ENCODE data around the gene DGLUCY. TPM values are rescaled to one million over a fixed set of nuclear protein-coding genes. Genes with fewer than 3 reads are reported as not detected.

Gene DGLUCY
- total and polyA plus RNA-seq, 9 donors = 17.9 to 73.3 (median 39.3) TPM

- no peak overlapping the region for H3K27ac ChIP-seq
- 84 to 87% (median 85%) methylated on average over 5 of the region's 5 CpGs for WGBS, 3 donors
- H3K36me3 ChIP-seq = no peaks in the 10 kb centered on the region
- H3K4me1 ChIP-seq (ENCODE audit: insufficient read depth) = no peaks in the 10 kb centered on the region
- no peaks in the 10 kb centered on the region for H3K9me3 ChIP-seq
- no peaks in the 10 kb centered on the region for H3K27me3 ChIP-seq
- DNase-seq = no peak
- H3K4me3 ChIP-seq = no peak overlapping the region
- intact Hi-C loops (cut with DNase I) = no loop called here
- TF ChIP-seq CTCF (IDR thresholded peaks at IDR 0.05) (no peak), POLR2A (IDR thresholded peaks at IDR 0.05) (no peak), EP300 (IDR thresholded peaks at IDR 0.05) (no peak)
Measured at GRCh38 chr14:91100102-91100501, 13.8 kb upstream of the DGLUCY start.

GRCh38 chr14:91103116-91103515 is 10.8 kb upstream of the DGLUCY start:
- intact Hi-C loops (cut with DNase I) = no loop called here
- H3K4me3 ChIP-seq = no peak overlapping the region
- no peaks in the 10 kb centered on the region for H3K9me3 ChIP-seq
- H3K4me1 ChIP-seq (ENCODE audit: insufficient read depth) = no peaks in the 10 kb centered on the region
- no peak overlapping the region for H3K27ac ChIP-seq
- 16 to 26% (median 17%) methylated on average over 8 of the region's 8 CpGs for WGBS, 3 donors
- no peaks in the 10 kb centered on the region for H3K36me3 ChIP-seq
- DNase-seq = no peak
- no peak for TF ChIP-seq POLR2A (IDR thresholded peaks at IDR 0.05)
- no peak for TF ChIP-seq CTCF (IDR thresholded peaks at IDR 0.05)
- TF ChIP-seq EP300 (IDR thresholded peaks at IDR 0.05) = no peak
- H3K27me3 ChIP-seq = no peaks in the 10 kb centered on the region

- Histone ChIP-seq H3K27ac (no peak overlapping the region), H3K27me3 (no peaks in the 10 kb centered on the region), H3K36me3 (no peaks in the 10 kb centered on the region), H3K4me3 (no peak overlapping the region), H3K9me3 (no peaks in the 10 kb centered on the region), H3K4me1 (ENCODE audit: insufficient read depth) (peaks cover 3% of the 10 kb centered on the region)
- WGBS, 3 donors = 40 to 57% (median 48%) methylated on average over 7 of the region's 7 CpGs
- no peak for DNase-seq
- TF ChIP-seq POLR2A (IDR thresholded peaks at IDR 0.05) (no peak), EP300 (IDR thresholded peaks at IDR 0.05) (no peak), CTCF (IDR thresholded peaks at IDR 0.05) (no peak)
- intact Hi-C loops (cut with DNase I) = no loop called here
Measured at GRCh38 chr14:91108941-91109611, 4.8 kb upstream of the DGLUCY start.

GRCh38 chr14:91111443-91111842 is 2.4 kb upstream of the DGLUCY start:
- H3K9me3 ChIP-seq = no peaks in the 10 kb centered on the region
- no peak overlapping the region for H3K4me3 ChIP-seq
- 89 to 96% (median 92%) methylated on average over 1 of the region's 1 CpG for WGBS, 3 donors
- DNase-seq = no peak
- no peaks in the 10 kb centered on the region for H3K27me3 ChIP-seq
- intact Hi-C loops (cut with DNase I) = no loop called here
- H3K4me1 ChIP-seq (ENCODE audit: insufficient read depth) = peaks cover 11% of the 10 kb centered on the region
- no peak overlapping the region for H3K27ac ChIP-seq
- H3K36me3 ChIP-seq = no peaks in the 10 kb centered on the region
- TF ChIP-seq CTCF (IDR thresholded peaks at IDR 0.05) (no peak), EP300 (IDR thresholded peaks at IDR 0.05) (no peak), POLR2A (IDR thresholded peaks at IDR 0.05) (no peak)

Measured in ovary (tissue), 9 donors.